Dedifferentiated amniotic fluid mesenchymal stem cell (primary cell): Measurements from ENCODE around the gene INPP5A.

ENCODE experiments used
- DNase-seq: peaks from one replicate; pipeline ENCODE4 v3.0.0-alpha.2; 2016; ENCODE audit errors: extremely low spot score

The INPP5A gene

GRCh38 chr10:132535065-132535651 lies 2.4 kb upstream of the INPP5A start:
- DNase-seq: no peak

DNA sequence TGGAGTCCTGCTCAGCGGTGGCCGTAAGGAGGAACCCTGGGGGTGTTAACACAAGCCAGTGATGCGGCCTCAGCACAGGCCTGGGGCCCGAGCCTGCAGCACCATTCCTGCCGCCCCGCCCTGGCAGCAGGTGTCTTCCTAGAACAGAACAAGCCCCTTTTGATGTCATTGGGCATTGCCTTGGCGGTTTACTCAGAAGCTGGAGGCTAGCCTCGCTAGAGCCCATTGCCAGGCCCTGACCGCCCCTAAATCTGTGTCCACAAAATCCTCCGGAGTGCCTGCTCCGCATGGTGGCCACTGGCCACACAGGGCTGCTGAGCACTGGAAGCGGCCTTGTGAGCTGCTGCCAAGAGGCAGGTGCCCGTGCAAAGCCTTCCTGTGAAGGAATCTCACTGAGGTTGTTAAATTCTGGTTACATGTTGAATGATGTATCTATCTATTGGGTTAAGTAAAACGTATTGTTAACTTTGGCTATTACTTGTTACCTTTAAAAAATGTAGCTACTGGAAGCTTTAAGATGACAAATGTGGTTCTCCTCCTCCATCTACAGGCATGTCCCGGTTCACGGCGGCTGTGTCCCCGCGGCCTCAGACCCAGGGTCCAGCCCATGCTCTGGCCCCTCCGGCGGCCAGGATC lies 1.2 kb upstream of the INPP5A start:
- no peak for DNase-seq

GRCh38 chr10:132536877-132537683 lies 507 bp upstream of the INPP5A start:
- DNase-seq: peak; percentile 99

GRCh38 chr10:132538031-132538789 lies 623 bp downstream of the INPP5A start:
- no peak for DNase-seq

DNA sequence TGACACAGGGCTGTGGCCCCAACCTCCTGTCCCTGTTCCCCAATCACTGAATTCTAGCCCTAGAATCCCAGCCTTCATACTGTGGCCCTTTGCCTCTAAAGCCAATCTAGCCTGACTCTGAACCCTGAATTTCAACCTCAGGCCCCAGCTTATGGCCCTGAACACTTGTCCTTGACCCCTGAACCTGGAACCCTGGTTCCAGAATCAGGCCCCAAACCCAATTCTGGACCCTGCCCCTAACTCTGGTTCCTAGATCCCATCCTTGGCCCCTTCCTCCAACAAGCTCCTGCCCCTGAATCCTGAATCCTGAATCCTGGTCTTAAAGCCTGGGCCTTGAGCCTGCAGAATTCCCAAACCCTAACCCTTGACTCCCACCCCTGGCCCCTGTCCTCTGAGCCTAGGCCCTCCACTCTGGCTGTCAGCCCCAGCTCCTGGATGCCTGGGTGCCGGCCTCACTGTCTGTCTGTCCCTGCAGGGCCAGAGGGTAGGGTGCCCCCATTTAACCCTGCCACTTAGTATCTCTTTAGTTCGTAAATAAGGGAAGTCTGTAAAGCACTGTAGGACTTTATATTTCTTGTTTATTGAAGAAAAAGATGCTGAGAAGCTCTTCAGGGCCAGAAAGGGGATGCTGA lies 1.3 kb downstream of the INPP5A start:
- DNase-seq: no peak

DNA sequence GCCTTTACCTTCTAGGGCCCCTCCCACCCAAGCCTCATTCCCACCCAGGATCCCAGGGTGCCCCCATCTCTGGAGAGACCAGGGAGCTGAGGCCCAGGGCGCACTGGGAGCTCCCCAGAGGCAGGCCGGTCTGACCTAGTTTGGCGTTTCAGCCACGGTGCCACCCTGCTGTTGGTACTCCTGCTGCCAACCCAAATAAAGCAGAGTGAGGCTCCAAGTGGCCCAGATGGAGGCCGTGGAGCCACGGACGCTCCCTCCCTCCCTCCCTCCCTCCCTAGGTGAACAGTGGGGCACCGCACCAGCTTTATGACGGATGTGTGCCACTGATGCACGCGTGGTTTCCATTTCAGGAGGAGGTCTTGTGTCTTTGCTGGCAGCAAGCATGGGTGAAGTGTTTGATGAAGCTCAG lies 1.8 kb downstream of the INPP5A start:
- DNase-seq: no peak

DNA sequence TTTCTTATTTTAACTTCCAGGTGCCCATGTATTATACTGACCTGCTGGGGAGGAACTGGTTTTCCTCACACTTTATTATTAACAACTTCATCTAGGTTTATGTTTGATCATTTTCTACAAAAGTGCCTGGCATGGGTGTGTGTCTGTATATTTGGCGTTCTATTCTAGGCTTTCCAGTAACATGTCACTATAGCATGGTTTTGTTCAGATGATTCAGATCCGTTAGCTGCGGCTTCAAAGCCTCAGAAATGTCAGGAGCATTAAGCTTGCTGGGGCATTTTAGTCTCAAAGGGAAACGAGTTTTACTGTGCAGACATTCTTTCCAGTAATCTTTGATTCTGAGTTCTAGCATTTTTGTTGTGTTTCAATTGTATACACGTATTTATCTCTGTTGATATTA lies 2.3 kb downstream of the INPP5A start:
- peak; percentile 64 for DNase-seq

DNA sequence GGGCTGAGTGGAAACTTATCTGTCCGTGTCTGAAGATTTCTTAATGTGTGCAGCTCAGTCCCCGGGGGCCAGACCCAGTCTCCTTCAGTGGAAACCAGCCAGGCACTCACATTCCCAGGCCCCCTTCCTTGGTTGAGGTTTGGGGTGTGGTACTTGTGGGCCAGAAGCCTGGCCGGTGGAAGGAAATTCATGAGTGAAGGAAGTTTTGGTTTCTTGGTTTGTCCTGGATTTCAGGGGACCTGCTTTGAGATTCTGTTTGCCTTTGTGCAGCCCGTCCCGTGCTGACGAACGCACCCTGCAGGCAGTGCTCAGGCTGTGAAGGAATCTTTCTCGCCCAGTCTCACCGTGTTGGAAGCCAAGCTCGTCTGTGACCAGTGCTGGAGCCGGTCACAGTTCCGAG lies 2.9 kb downstream of the INPP5A start:
- DNase-seq: peak; percentile 29

DNA sequence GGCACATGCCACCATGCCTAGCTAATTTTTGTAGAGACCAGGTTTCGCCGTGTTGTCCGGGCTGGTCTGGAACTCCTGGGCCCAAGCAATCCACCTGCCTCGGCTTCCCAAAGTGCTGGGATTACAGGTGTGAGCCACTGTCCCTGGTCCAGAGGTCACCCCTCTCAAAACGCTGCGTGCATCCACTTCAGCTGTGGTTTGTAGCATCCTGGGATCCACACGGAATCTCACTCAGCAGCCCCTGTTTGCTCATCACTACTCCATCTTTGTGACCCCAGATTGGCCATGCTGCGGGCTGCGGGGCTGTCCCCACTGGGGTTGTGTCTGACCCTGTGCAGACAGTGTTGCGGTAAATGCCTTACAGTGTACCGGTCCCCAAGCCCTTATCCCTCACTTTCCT lies 3.5 kb downstream of the INPP5A start:
- DNase-seq: no peak

- DNase-seq: no peak
These were observed 4.0 kb downstream of the INPP5A start for GRCh38 chr10:132541601-132542011.

DNA sequence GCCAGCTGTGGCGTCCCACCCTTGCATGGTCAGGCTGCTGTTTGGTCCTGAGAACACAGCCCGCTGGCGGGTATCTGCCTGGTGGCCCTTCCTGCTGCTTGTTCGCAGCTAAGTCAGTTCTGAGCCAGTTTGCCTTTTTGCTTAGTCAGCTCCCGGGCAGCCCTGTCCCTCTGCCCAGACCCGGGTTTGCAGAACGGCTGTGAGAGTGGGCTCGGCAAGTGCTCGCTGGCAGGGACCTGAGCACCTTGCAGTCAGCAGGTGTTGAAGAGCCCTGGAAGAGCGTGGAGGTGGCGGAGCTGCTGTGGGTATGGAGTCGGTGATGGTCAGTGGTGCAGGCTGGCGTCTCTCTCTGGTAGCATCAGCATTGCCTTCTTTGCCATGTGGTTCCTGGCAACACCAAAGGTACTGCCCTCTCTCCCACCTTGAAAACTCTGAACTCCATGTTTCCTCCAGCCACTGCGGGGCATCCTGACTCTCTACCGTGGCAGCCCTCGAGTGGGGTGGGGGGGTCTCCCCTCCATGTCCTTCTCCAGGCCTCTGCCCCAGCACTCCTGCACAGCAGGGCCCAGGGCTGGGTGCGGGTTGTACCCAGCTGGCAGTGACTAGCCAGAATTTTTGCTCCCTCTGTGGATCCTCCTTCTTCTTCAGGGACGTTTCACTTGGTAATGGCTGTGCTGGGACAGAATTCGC lies 4.6 kb downstream of the INPP5A start:
- DNase-seq: no peak

DNA sequence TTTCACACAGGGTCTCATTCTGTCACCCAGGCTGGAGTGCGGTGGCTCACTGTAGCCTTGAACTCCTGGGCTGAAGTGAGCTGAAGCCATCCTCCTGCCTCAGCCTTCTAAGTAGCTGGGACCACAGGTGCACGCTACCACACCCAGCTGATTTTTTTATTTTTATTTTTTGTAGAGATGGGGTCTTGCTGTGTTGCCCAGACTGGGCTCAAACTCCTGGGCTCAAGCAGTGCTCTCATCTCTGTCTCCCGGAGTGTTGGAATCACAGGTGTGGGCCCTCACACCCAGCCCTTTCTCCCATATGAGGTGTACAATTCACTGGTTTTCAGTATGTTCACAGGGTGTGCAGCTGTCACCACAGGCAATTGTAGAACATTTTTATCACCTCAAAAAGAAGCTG lies 5.2 kb downstream of the INPP5A start:
- no peak for DNase-seq

DNA sequence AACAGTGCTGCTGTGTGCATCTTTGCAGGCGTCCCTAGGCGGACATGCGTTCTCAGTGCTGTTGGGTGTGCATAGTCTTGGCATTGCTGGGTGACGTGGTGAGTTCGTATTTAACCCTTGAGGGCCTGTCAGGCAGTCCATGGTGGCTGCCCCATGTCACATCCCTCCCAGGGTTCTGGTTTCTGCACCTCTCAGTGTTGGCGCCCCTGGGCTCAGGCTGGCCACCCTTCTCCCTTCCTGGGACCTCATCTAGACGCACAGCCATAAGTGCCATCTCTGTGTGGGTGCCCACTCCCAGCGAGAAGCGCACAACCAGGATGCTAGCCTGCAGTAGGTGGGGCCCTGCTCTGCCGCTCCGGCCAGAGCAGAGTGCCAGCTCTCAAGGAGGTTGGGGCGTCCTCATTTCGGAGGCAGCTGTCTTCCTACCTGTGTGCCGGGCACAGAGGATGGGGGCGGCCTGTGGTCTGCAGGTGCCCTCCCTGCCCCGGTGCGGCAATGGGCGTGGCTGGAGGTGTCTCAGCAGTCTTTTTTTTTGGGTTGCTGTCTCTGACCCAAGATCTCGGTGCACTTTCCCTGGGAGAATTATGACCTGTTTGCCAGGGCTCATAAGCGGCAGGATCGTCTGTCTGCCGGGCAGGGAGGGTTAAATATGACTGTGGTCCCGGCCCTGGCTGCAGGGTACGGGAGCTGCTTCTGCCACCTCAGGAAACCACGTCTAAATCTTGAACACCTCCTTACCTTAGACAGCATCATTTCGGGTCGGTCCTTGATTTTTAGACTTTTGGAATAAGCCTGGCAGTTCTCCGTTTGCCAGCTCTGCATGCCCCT lies 6.5 kb downstream of the INPP5A start:
- DNase-seq: no peak

GRCh38 chr10:132544744-132545658 lies 7.4 kb downstream of the INPP5A start:
- no peak for DNase-seq

GRCh38 chr10:132545659-132546367 lies 8.2 kb downstream of the INPP5A start:
- DNase-seq: no peak

DNA sequence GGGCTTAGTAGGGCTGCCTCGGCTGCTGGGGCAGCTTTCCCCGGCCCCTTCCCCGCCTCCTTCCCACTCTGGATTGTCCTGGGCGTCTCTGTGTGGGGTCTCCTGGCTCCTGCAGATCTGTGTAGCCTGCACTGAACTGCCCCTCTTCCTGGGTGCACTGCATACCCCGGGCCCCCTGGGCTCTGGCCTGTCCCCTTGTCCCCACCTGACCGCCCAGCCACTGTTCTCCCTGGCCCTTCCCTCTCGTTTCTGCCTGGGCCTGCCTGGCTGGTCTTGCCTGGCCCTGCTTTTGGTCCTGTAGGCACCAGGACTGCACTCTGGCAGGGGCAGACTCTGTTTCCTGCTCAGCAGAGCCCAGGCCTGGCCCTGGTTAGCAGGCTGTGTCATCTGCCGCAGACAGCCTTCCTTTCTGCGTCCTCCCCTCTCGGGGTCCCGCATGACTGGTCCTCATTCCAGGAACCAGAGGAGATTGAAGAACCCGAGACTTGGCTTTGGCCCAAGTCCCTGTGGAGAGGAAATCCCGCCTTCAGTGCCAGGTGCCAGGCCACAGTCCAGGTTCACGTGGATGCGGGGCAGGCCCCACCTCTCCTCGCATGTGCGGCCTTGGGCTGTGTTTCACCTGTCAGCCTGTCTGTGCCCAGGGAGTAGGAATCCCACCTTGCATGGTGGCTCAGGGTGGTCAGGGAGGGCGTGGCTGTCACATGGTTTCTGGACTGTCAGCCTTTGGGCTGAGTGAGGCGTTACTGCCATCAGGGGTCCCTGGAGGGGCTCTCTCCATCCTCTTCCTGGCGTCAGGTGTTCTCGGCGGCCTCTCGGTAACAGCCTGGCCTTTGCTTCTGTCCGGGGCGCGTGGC lies 9.2 kb downstream of the INPP5A start:
- no peak for DNase-seq

DNA sequence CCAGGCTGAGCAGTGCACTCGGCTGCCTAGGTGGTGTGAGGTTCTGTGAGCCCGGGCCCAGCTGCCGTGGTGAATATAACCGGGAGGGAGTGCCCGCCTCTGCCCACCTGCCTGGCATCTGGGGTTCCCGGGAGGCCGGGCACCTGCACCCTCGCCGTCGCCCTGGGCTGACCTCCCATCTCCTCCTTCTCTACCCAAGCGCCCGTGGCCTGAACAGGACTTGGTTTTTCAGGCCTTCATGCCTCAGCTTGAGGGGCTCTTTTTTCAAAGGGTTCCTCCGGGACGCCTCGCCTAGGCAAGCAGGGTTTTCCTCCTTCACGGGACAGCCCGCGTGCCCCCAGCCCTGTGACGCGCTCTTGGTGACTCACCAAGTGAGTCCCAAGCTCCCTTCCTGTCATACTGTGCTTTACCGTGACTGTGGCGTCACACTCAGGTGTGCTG lies 9.9 kb downstream of the INPP5A start:
- no peak for DNase-seq
